IMR-90 (cell line): ENCODE results near the gene GHR. TPM values are rescaled to one million over a fixed set of nuclear protein-coding genes. Genes with fewer than 3 reads are reported as not detected.

ENCODE experiments used
- ATAC-seq: fragments of 200-7000 bp; cut with Tn5 transposase; 2 replicates; pipeline ENCODE4 v1.9.1; 2020; ENCODE audit warnings: low read depth, mild to moderate bottlenecking, moderate library complexity
- BruUV-seq: library from RNA; stranded (reverse); fragments of 400-500 nt; replicated peaks from 2 replicates; lab custom pipeline; 2021; lab: Mats Ljungman, UMichigan
- CTCF ChIA-PET: fragments of 300-600 bp; formaldehyde crosslinking; extraction: SDS; loops from one replicate; lab custom pipeline; 2021; ENCODE audit warnings: antibody characterized with exemption; lab: Yijun Ruan, JAX
- POLR2A ChIA-PET: fragments of 300-600 bp; sonication (Branson Sonifier 250); formaldehyde crosslinking; loops from one replicate; lab custom pipeline; 2022; ENCODE audit warnings: antibody characterized with exemption; ENCODE audit not compliant: unreplicated experiment; lab: Charles Lee
- DNase-seq: peaks from one replicate; pipeline ENCODE4 v3.0.0; 2013
- H2AFZ ChIP-seq: replicated peaks from 2 replicates; pipeline ENCODE3; 2013; ENCODE audit warnings: low read length, mild to moderate bottlenecking; ENCODE audit not compliant: poor library complexity
- H2AK5ac ChIP-seq: 2 replicates; pipeline ENCODE4 v1.6.1; 2013; ENCODE audit warnings: low read depth, low read length, inconsistent platforms
- H2AK9ac ChIP-seq: replicated peaks from 2 replicates; pipeline ENCODE3; 2013; ENCODE audit warnings: mild to moderate bottlenecking, low read depth, low read length, moderate library complexity; ENCODE audit not compliant: poor library complexity
- H2BK120ac ChIP-seq: 2 replicates; pipeline ENCODE4 v1.6.1; 2013; ENCODE audit warnings: low read depth, low read length, inconsistent platforms
- H2BK15ac ChIP-seq: 3 replicates; pipeline ENCODE4 v1.6.1; 2013; ENCODE audit warnings: low read depth, low read length, inconsistent platforms
- H2BK20ac ChIP-seq: 2 replicates; pipeline ENCODE4 v1.6.1; 2013; ENCODE audit warnings: low read depth, mild to moderate bottlenecking, inconsistent platforms, low read length, moderate library complexity
- H2BK5ac ChIP-seq: 2 replicates; pipeline ENCODE4 v1.6.1; 2013; ENCODE audit warnings: mild to moderate bottlenecking, low read depth, low read length, inconsistent platforms; ENCODE audit not compliant: poor library complexity, severe bottlenecking
- H3K14ac ChIP-seq: replicated peaks from 2 replicates; pipeline ENCODE4 v1.6.1; 2013; ENCODE audit warnings: low read depth, low read length, inconsistent platforms
- H3K18ac ChIP-seq: 2 replicates; pipeline ENCODE4 v1.6.1; 2013; ENCODE audit warnings: low read depth, low read length, control low read depth
- H3K23ac ChIP-seq: 2 replicates; pipeline ENCODE4 v1.6.1; 2013; ENCODE audit warnings: low read depth, low read length, inconsistent platforms
- H3K27ac ChIP-seq: 2 replicates; pipeline ENCODE4 v1.5.1; 2013; ENCODE audit warnings: mild to moderate bottlenecking, control low read depth, low read length; ENCODE audit not compliant: insufficient read depth
- H3K27me3 ChIP-seq: 2 replicates; pipeline ENCODE4 v1.6.1; 2013; ENCODE audit warnings: low read length; ENCODE audit not compliant: control insufficient read depth, insufficient read depth
- H3K36me3 ChIP-seq: 2 replicates; pipeline ENCODE4 v1.6.1; 2013; ENCODE audit warnings: low read length, mixed read lengths; ENCODE audit not compliant: control insufficient read depth, insufficient read depth
- H3K4ac ChIP-seq: 2 replicates; pipeline ENCODE4 v1.6.1; 2013; ENCODE audit warnings: low read depth, low read length, inconsistent platforms
- H3K4me1 ChIP-seq: 2 replicates; pipeline ENCODE4 v1.6.1; 2013; ENCODE audit warnings: low read length, mixed read lengths; ENCODE audit not compliant: control insufficient read depth, insufficient read depth
- H3K4me2 ChIP-seq: 2 replicates; pipeline ENCODE4 v1.6.1; 2013; ENCODE audit warnings: low read depth, mild to moderate bottlenecking, control low read depth, low read length, moderate library complexity
- H3K4me3 ChIP-seq: 2 replicates; pipeline ENCODE4 v1.5.1; 2013; ENCODE audit warnings: low read depth, mild to moderate bottlenecking, control low read depth, low read length, moderate library complexity; ENCODE audit not compliant: insufficient read depth
- H3K56ac ChIP-seq: 2 replicates; pipeline ENCODE4 v1.6.1; 2013; ENCODE audit warnings: low read length, inconsistent platforms; ENCODE audit not compliant: insufficient read depth; ENCODE audit errors: extremely low read depth
- H3K79me1 ChIP-seq, 2 experiments: 2 replicates each; pipeline ENCODE4 v1.6.1; 2013; ENCODE audit warnings: low read length in 2 of 2, inconsistent platforms in 1 of 2, low read depth in 1 of 2
- H3K9ac ChIP-seq: 2 replicates; pipeline ENCODE4 v1.6.1; 2013; ENCODE audit warnings: low read depth, low read length, control low read depth
- H3K9me1 ChIP-seq: 2 replicates; pipeline ENCODE4 v1.6.1; 2013; ENCODE audit warnings: low read length, inconsistent platforms; ENCODE audit not compliant: insufficient read depth
- H3K9me3 ChIP-seq: 2 replicates; pipeline ENCODE4 v1.6.1; 2013; ENCODE audit warnings: low read length; ENCODE audit not compliant: control insufficient read depth, insufficient read depth
- H4K20me1 ChIP-seq: 2 replicates; pipeline ENCODE4 v1.6.1; 2013; ENCODE audit warnings: low read length, inconsistent platforms; ENCODE audit not compliant: insufficient read depth
- H4K5ac ChIP-seq: 2 replicates; pipeline ENCODE4 v1.6.1; 2013; ENCODE audit warnings: mild to moderate bottlenecking, low read depth, low read length, control low read depth
- H4K8ac ChIP-seq, 2 experiments: 2 replicates each; pipeline ENCODE4 v1.6.1; 2013; ENCODE audit warnings: low read depth in 2 of 2, low read length in 2 of 2, control low read depth in 1 of 2, inconsistent platforms in 1 of 2
- H4K91ac ChIP-seq: 2 replicates; pipeline ENCODE4 v1.6.1; 2013; ENCODE audit warnings: low read depth, low read length, inconsistent platforms; ENCODE audit not compliant: insufficient read depth
- FOS ChIP-seq: fragments of 150-350 bp; IDR thresholded peaks from 2 replicates; pipeline ENCODE4 v1.6.1; 2016; ENCODE audit warnings: low read depth, low read length
- MAZ ChIP-seq: IDR thresholded peaks from 2 replicates; pipeline ENCODE4 v1.6.1; 2012; ENCODE audit warnings: low read depth, mild to moderate bottlenecking, low read length, improper control_type of control experiment, moderate library complexity, borderline replicate concordance
- MXI1 ChIP-seq: IDR thresholded peaks from 2 replicates; pipeline ENCODE4 v1.6.1; 2012; ENCODE audit warnings: low read depth, mild to moderate bottlenecking, low read length, moderate library complexity, borderline replicate concordance
- POLR2A ChIP-seq: IDR thresholded peaks from 2 replicates; pipeline ENCODE4 v1.6.1; 2012; ENCODE audit warnings: mild to moderate bottlenecking, low read depth, low read length
- RAD21 ChIP-seq: IDR thresholded peaks from 2 replicates; pipeline ENCODE4 v1.6.1; 2012; ENCODE audit warnings: low read length, improper control_type of control experiment
- SMC3 ChIP-seq: fragments of 150-350 bp; IDR thresholded peaks from 2 replicates; pipeline ENCODE4 v1.6.1; 2016; ENCODE audit warnings: low read depth, mild to moderate bottlenecking, antibody characterized with exemption, low read length, moderate library complexity
- WGBS, 2 experiments: methylation state at CpG; one replicate each; pipeline versions ENCODE4 v1.1.5 to v1.1.7; 2013; ENCODE audit warnings: missing lambda C conversion rate in 2 of 2; ENCODE audit not compliant: insufficient read length in 1 of 2; ENCODE audit errors: extremely low coverage in 2 of 2; 5-methylcytosine and 5-hydroxymethylcytosine counted together
- dilution Hi-C: fragments of 300-500 bp; cut with HindIII; formaldehyde crosslinking; loops from one replicate; pipeline ENCODE4 v1.14.3; 2018; ENCODE audit warnings: low sequenced_read_pairs; ENCODE audit not compliant: unreplicated experiment
- in situ Hi-C: fragments of 300-500 bp; cut with MboI; formaldehyde crosslinking; loops from 3 replicates; pipeline ENCODE4 v1.14.3; 2019; ENCODE audit warnings: low sequenced_read_pairs, inconsistent platforms, mixed read lengths
- intact Hi-C: fragments of 100-400 bp; cut with micrococcal nuclease; formaldehyde crosslinking; loops from 2 replicates; pipeline ENCODE4 v1.10.0; 2022
- polyA plus RNA-seq, 3 experiments: library from polyadenylated mRNA; depleted of rRNA; stranded (reverse); fragments of >200 nt; gene quantifications; 2 replicates each; pipeline ENCODE4 v1.2.3, GENCODE V29; 2012; ENCODE audit warnings: low replicate concordance in 1 of 3
- total RNA-seq: library from RNA; depleted of rRNA; stranded (reverse); fragments of >200 nt; gene quantifications from 2 replicates; pipeline ENCODE4 v1.2.3, GENCODE V29; 2012
- TF ChIP-seq, protein P1 (sequence below): fragments of 150-350 bp; IDR thresholded peaks from 2 replicates; pipeline ENCODE4 v1.6.1; 2016; ENCODE audit warnings: low read depth, mild to moderate bottlenecking, low read length, moderate library complexity, borderline replicate concordance
- TF ChIP-seq, protein P2 (sequence below): conservative IDR thresholded peaks from 2 replicates; pipeline ENCODE4 v1.5.1; 2012; ENCODE audit warnings: mild to moderate bottlenecking, low read depth, low read length, improper control_type of control experiment
- TF ChIP-seq, protein P3 (sequence below): fragments of 150-350 bp; IDR thresholded peaks from 2 replicates; pipeline ENCODE4 v1.6.1; 2017; ENCODE audit warnings: mild to moderate bottlenecking, antibody characterized with exemption, low read length, low read depth

Gene GHR
- total and polyA plus RNA-seq, 2 of the 4 experiments (the other 2 are of a cell fraction): 0.36 to 1.1 TPM

DNA sequence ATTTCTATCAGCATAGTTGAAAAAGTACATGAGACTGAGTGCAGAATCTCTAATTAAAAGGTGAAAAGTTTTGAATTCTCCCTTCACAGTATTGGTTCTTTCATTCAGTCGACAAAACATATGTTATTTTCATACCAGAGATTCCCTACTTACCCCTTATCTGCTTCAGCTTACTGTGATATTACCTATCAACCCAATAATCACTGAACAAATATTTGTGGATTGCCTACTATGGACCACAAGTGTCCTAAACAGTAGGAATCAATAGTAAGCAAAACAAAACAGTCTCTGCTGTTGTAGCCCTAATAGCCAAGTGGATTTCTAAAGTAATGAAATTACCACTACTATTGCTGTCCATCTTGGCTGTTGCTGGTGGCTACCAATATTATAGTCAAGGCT, 344.9 kb downstream of the GHR start:
- H3K4me1 ChIP-seq: no peaks in the 10 kb centered on the region
- H3K4me3 ChIP-seq: no peak overlapping the region
- H3K9me3 ChIP-seq: no peaks in the 10 kb centered on the region
- in situ Hi-C loops (loop anchor here (25.0 kb wide), 1 partner anchor 906 kb away; the partner anchor contains the start of gene OXCT1), dilution Hi-C loops (no loop called here), intact Hi-C loops (loop anchor here (10.0 kb wide), 1 partner anchor 117 kb away; no protein-coding TSS in a partner anchor)
- no peak overlapping the region for H3K23ac ChIP-seq
- CTCF ChIA-PET: interaction anchor here (0.6 to 1.6 kb wide), 7 partner anchors 9 to 912 kb away, joined by 3 to 8 read pairs (median 3); no protein-coding TSS in a partner anchor
- H3K4ac ChIP-seq: no peak overlapping the region
- H3K27ac ChIP-seq: no peak overlapping the region
- no peak overlapping the region for H2AFZ ChIP-seq
- no peak overlapping the region for H3K56ac ChIP-seq
- H3K79me1 ChIP-seq: no peaks in the 10 kb centered on the region
- TF ChIP-seq, protein P1, sequence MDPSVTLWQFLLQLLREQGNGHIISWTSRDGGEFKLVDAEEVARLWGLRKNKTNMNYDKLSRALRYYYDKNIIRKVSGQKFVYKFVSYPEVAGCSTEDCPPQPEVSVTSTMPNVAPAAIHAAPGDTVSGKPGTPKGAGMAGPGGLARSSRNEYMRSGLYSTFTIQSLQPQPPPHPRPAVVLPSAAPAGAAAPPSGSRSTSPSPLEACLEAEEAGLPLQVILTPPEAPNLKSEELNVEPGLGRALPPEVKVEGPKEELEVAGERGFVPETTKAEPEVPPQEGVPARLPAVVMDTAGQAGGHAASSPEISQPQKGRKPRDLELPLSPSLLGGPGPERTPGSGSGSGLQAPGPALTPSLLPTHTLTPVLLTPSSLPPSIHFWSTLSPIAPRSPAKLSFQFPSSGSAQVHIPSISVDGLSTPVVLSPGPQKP: no peak
- no peak for TF ChIP-seq SMC3
- TF ChIP-seq RAD21: no peak
- TF ChIP-seq MAZ: no peak
- TF ChIP-seq FOS: no peak
- TF ChIP-seq POLR2A: no peak
- no peak for TF ChIP-seq MXI1
- TF ChIP-seq, protein P2, sequence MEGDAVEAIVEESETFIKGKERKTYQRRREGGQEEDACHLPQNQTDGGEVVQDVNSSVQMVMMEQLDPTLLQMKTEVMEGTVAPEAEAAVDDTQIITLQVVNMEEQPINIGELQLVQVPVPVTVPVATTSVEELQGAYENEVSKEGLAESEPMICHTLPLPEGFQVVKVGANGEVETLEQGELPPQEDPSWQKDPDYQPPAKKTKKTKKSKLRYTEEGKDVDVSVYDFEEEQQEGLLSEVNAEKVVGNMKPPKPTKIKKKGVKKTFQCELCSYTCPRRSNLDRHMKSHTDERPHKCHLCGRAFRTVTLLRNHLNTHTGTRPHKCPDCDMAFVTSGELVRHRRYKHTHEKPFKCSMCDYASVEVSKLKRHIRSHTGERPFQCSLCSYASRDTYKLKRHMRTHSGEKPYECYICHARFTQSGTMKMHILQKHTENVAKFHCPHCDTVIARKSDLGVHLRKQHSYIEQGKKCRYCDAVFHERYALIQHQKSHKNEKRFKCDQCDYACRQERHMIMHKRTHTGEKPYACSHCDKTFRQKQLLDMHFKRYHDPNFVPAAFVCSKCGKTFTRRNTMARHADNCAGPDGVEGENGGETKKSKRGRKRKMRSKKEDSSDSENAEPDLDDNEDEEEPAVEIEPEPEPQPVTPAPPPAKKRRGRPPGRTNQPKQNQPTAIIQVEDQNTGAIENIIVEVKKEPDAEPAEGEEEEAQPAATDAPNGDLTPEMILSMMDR: no peak
- TF ChIP-seq, protein P3, sequence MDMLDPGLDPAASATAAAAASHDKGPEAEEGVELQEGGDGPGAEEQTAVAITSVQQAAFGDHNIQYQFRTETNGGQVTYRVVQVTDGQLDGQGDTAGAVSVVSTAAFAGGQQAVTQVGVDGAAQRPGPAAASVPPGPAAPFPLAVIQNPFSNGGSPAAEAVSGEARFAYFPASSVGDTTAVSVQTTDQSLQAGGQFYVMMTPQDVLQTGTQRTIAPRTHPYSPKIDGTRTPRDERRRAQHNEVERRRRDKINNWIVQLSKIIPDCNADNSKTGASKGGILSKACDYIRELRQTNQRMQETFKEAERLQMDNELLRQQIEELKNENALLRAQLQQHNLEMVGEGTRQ: no peak
- H2BK5ac ChIP-seq: no peak overlapping the region
- POLR2A ChIA-PET: no interaction called here
- no CpG with 5 or more reads among the region's 1 CpG for WGBS, 2 experiments
- no peaks in the 10 kb centered on the region for H3K27me3 ChIP-seq
- DNase-seq (no peak), ATAC-seq (no peak)
- no peak overlapping the region for H4K8ac ChIP-seq
- no peak overlapping the region for H2AK5ac ChIP-seq
- no peak overlapping the region for H3K4me2 ChIP-seq
- no TSS peak for BruUV-seq
- H4K91ac ChIP-seq: no peak overlapping the region
- H3K9me1 ChIP-seq: no peaks in the 10 kb centered on the region
- no peak overlapping the region for H2BK120ac ChIP-seq
- no peak overlapping the region for H3K18ac ChIP-seq
- H3K14ac ChIP-seq: no peak overlapping the region
- no peak overlapping the region for H2BK15ac ChIP-seq
- H3K36me3 ChIP-seq: no peaks in the 10 kb centered on the region
- H4K20me1 ChIP-seq: no peaks in the 10 kb centered on the region
- no peak overlapping the region for H3K9ac ChIP-seq
- no peak overlapping the region for H2AK9ac ChIP-seq
- H2BK20ac ChIP-seq: no peak overlapping the region
- H4K5ac ChIP-seq: no peak overlapping the region
